ENCODE data around the gene C6orf89.

DNA sequence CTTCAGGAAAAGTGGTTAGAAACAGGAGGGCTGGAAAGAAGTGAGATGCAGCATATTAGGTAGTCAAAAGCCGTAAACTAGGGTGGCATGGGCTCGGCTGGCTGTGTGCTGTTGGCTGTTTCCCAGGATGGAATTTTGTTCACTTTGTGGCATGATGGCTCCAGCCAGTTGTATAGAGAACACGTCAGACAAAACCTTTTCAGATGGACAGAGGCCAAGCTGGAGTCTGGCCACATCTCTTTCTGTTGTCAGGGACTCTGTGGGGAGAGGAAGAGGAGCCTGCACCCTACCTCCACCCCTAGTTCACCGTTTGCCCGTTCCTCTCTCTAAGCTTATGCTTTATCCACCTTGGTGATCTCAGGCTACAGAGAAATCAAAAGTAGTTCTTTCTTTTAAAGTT lies 22.0 kb downstream of the C6orf89 start:
- TF ChIP-seq, protein P1, sequence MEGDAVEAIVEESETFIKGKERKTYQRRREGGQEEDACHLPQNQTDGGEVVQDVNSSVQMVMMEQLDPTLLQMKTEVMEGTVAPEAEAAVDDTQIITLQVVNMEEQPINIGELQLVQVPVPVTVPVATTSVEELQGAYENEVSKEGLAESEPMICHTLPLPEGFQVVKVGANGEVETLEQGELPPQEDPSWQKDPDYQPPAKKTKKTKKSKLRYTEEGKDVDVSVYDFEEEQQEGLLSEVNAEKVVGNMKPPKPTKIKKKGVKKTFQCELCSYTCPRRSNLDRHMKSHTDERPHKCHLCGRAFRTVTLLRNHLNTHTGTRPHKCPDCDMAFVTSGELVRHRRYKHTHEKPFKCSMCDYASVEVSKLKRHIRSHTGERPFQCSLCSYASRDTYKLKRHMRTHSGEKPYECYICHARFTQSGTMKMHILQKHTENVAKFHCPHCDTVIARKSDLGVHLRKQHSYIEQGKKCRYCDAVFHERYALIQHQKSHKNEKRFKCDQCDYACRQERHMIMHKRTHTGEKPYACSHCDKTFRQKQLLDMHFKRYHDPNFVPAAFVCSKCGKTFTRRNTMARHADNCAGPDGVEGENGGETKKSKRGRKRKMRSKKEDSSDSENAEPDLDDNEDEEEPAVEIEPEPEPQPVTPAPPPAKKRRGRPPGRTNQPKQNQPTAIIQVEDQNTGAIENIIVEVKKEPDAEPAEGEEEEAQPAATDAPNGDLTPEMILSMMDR (conservative IDR thresholded peaks at IDR 0.05; ENCODE audit: low read length), result no peak
- TF ChIP-seq EZH2phosphoT487 (IDR thresholded peaks at IDR 0.05; ENCODE audit: borderline replicate concordance), result no peak

All from Loucy (cell line).